SH-SY5Y (cell line): ENCODE data around the gene POU6F1.

Source experiments
- GATA2 ChIP-seq: IDR thresholded peaks from 2 replicates; pipeline ENCODE4 v1.6.1; 2011; ENCODE audit warnings: mild to moderate bottlenecking, low read depth, low read length
- GATA3 ChIP-seq: IDR thresholded peaks from 2 replicates; pipeline ENCODE4 v1.6.1; 2011; ENCODE audit warnings: low read depth, mild to moderate bottlenecking, low read length, moderate library complexity

DNA sequence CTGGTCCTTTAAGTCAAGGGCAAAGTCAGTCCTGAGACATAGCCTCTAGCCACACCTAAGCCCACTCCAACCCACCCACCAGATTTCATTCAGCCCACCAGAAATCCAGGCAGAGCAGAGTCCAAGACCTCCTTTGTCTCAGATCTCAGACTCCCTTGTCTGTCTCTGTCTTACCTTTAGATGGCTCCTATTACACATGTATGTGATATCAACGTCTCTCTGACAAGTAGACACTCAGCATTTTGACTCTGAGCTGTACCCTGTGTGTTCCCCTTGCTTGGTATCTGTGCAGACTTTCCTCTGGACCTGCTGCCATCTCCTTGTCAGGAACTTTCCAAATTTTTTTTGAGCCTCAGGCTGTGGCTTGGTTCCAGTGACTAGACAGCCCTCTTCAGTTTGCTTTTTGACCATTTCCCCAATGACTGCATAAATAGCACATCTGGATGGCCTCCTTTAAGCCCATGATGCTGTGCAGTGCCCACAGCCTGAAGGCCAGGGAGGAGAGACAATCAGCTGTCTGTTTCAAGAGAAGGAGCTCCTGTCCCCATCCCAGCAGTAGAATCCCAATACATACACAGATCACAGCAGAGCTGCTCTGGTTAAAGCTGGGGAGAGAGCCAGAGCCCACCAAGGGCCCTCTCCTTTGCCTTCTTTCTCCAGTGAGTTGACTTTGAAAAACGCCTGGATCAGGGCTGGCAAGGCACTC, 7.0 kb downstream of the POU6F1 start:
- TF ChIP-seq GATA2 = no peak
- TF ChIP-seq GATA3 = no peak
